Panc1 (cell line): Measurements from ENCODE around the gene GOLGA3.

Experiments
- POLR2AphosphoS5 ChIP-seq: IDR thresholded peaks from 2 replicates; pipeline ENCODE4 v1.6.1; 2012; ENCODE audit warnings: mild to moderate bottlenecking, low read depth, low read length, moderate library complexity
- TCF7L2 ChIP-seq: IDR thresholded peaks from 2 replicates; pipeline ENCODE4 v1.6.1; 2011; ENCODE audit warnings: mild to moderate bottlenecking, low read depth, low read length, inconsistent platforms
- TF ChIP-seq, protein P1 (sequence below): fragments of 450-650 bp; IDR thresholded peaks from 2 replicates; pipeline ENCODE4 v1.5.1; 2017; ENCODE audit warnings: mild to moderate bottlenecking
- TF ChIP-seq, protein P2 (sequence below), 2 experiments: IDR thresholded peaks; 2 replicates each; pipeline ENCODE4 v1.6.1; 2011 to 2012; ENCODE audit warnings: low read depth in 2 of 2, control low read depth in 1 of 2, low read length in 1 of 2, mild to moderate bottlenecking in 1 of 2, moderate library complexity in 1 of 2; ENCODE audit not compliant: insufficient read depth in 1 of 2

- TF ChIP-seq, protein P1, sequence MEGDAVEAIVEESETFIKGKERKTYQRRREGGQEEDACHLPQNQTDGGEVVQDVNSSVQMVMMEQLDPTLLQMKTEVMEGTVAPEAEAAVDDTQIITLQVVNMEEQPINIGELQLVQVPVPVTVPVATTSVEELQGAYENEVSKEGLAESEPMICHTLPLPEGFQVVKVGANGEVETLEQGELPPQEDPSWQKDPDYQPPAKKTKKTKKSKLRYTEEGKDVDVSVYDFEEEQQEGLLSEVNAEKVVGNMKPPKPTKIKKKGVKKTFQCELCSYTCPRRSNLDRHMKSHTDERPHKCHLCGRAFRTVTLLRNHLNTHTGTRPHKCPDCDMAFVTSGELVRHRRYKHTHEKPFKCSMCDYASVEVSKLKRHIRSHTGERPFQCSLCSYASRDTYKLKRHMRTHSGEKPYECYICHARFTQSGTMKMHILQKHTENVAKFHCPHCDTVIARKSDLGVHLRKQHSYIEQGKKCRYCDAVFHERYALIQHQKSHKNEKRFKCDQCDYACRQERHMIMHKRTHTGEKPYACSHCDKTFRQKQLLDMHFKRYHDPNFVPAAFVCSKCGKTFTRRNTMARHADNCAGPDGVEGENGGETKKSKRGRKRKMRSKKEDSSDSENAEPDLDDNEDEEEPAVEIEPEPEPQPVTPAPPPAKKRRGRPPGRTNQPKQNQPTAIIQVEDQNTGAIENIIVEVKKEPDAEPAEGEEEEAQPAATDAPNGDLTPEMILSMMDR = no peak
- TF ChIP-seq, protein P2, sequence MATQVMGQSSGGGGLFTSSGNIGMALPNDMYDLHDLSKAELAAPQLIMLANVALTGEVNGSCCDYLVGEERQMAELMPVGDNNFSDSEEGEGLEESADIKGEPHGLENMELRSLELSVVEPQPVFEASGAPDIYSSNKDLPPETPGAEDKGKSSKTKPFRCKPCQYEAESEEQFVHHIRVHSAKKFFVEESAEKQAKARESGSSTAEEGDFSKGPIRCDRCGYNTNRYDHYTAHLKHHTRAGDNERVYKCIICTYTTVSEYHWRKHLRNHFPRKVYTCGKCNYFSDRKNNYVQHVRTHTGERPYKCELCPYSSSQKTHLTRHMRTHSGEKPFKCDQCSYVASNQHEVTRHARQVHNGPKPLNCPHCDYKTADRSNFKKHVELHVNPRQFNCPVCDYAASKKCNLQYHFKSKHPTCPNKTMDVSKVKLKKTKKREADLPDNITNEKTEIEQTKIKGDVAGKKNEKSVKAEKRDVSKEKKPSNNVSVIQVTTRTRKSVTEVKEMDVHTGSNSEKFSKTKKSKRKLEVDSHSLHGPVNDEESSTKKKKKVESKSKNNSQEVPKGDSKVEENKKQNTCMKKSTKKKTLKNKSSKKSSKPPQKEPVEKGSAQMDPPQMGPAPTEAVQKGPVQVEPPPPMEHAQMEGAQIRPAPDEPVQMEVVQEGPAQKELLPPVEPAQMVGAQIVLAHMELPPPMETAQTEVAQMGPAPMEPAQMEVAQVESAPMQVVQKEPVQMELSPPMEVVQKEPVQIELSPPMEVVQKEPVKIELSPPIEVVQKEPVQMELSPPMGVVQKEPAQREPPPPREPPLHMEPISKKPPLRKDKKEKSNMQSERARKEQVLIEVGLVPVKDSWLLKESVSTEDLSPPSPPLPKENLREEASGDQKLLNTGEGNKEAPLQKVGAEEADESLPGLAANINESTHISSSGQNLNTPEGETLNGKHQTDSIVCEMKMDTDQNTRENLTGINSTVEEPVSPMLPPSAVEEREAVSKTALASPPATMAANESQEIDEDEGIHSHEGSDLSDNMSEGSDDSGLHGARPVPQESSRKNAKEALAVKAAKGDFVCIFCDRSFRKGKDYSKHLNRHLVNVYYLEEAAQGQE (IDR thresholded peaks at IDR 0.05; ENCODE audit: insufficient read depth in 1 of 2, low read depth in 2 of 2, low read length in 1 of 2) = no peak
- TF ChIP-seq POLR2AphosphoS5 (no peak), TCF7L2 (no peak)
Observed at GRCh38 chr12:132827763-132828703, 636 bp downstream of the GOLGA3 start.
